HepG2 (cell line): ENCODE results near the gene ATXN7L2. TPM values are rescaled to one million over a fixed set of nuclear protein-coding genes. Genes with fewer than 3 reads are reported as not detected.

Experiments
- ELK4 ChIP-seq: sonication (generic); formaldehyde crosslinking; IDR thresholded peaks from 2 replicates; pipeline ENCODE4 v1.9.0; 2021; ENCODE audit warnings: missing genetic modification reagents, borderline replicate concordance
- FLYWCH1 ChIP-seq: sonication (generic); formaldehyde crosslinking; IDR thresholded peaks from 2 replicates; pipeline ENCODE4 v1.8.1; 2023; ENCODE audit warnings: mild to moderate bottlenecking, missing genetic modification reagents
- ISL2 ChIP-seq: sonication (generic); formaldehyde crosslinking; IDR thresholded peaks from 2 replicates; pipeline ENCODE4 v1.5.0; 2020; ENCODE audit warnings: missing genetic modification reagents
- NR2F6 ChIP-seq, 2 experiments: IDR thresholded peaks; 2 replicates each; pipeline ENCODE4 v1.6.1; 2016; ENCODE audit warnings: antibody characterized with exemption in 1 of 2, mild to moderate bottlenecking in 1 of 2
- NRL ChIP-seq: sonication (generic); formaldehyde crosslinking; IDR thresholded peaks from 2 replicates; pipeline ENCODE4 v1.5.0; 2020; ENCODE audit warnings: missing genetic modification reagents, mild to moderate bottlenecking, moderate library complexity, borderline replicate concordance
- PHF8 ChIP-seq: sonication (generic); formaldehyde crosslinking; IDR thresholded peaks from 2 replicates; pipeline ENCODE4 v1.5.0; 2020; ENCODE audit warnings: missing genetic modification reagents
- RXRB ChIP-seq: IDR thresholded peaks from 2 replicates; pipeline ENCODE4 v1.6.1; 2016; ENCODE audit warnings: borderline replicate concordance, missing genetic modification reagents, missing compliant biosample characterization
- SAP130 ChIP-seq: IDR thresholded peaks from 2 replicates; pipeline ENCODE4 v1.6.1; 2016; ENCODE audit warnings: low read depth
- SOX6 ChIP-seq, 2 experiments: fragments of 450-650 bp in 1 of 2; sonication (generic) in 1 of 2; formaldehyde crosslinking in 1 of 2; IDR thresholded peaks; 2 replicates each; pipeline versions ENCODE4 v1.4.0 to v1.6.1; 2017 to 2020; ENCODE audit warnings: antibody characterized with exemption in 1 of 2, mild to moderate bottlenecking in 1 of 2, missing genetic modification reagents in 1 of 2
- SP4 ChIP-seq: sonication (generic); formaldehyde crosslinking; IDR thresholded peaks from 2 replicates; pipeline ENCODE4 v1.8.1; 2023; ENCODE audit warnings: mild to moderate bottlenecking, missing genetic modification reagents
- SPEN ChIP-seq: sonication (generic); formaldehyde crosslinking; IDR thresholded peaks from 2 replicates; pipeline ENCODE4 v1.5.1; 2020; ENCODE audit warnings: low read depth, mild to moderate bottlenecking, missing genetic modification reagents
- SRF ChIP-seq: IDR thresholded peaks from 2 replicates; pipeline ENCODE4 v1.6.1; 2011; ENCODE audit warnings: mild to moderate bottlenecking, low read depth, low read length, moderate library complexity
- THAP11 ChIP-seq: IDR thresholded peaks from 2 replicates; pipeline ENCODE4 v1.6.1; 2016; ENCODE audit warnings: missing biosample characterization, missing genetic modification reagents
- TOE1 ChIP-seq: sonication (generic); formaldehyde crosslinking; IDR thresholded peaks from 2 replicates; pipeline ENCODE4 v1.4.0; 2020; ENCODE audit warnings: mild to moderate bottlenecking, missing genetic modification reagents
- UBTF ChIP-seq: sonication (generic); formaldehyde crosslinking; IDR thresholded peaks from 2 replicates; pipeline ENCODE4 v1.4.0; 2020; ENCODE audit warnings: mild to moderate bottlenecking, missing genetic modification reagents
- XBP1 ChIP-seq: sonication (generic); formaldehyde crosslinking; IDR thresholded peaks from 2 replicates; pipeline ENCODE4 v1.5.0; 2020; ENCODE audit warnings: missing genetic modification reagents
- ZBTB2 ChIP-seq: sonication (generic); formaldehyde crosslinking; IDR thresholded peaks from 2 replicates; pipeline ENCODE4 v1.8.0; 2022; ENCODE audit warnings: low read depth, missing genetic modification reagents
- ZFP90 ChIP-seq: sonication (generic); formaldehyde crosslinking; IDR thresholded peaks from 2 replicates; pipeline ENCODE4 v1.8.0; 2022; ENCODE audit warnings: missing genetic modification reagents, mild to moderate bottlenecking, inconsistent platforms, borderline replicate concordance
- ZNF570 ChIP-seq: sonication (generic); formaldehyde crosslinking; IDR thresholded peaks from 2 replicates; pipeline ENCODE4 v1.4.0; 2020; ENCODE audit warnings: mild to moderate bottlenecking, missing genetic modification reagents, borderline replicate concordance
- ZNF644 ChIP-seq: IDR thresholded peaks from 2 replicates; pipeline ENCODE4 v1.6.1; 2016; ENCODE audit warnings: low read depth
- polyA plus RNA-seq, 8 experiments: library from polyadenylated mRNA; depleted of rRNA in 3 of 8; stranded (reverse) in 7 of 8; unstranded in 1 of 8; fragments of >200 nt; fragmentation: Illumina TruSeq in 4 of 8; extraction: Trizol in 4 of 8; gene quantifications; 2 replicates each; pipeline versions ENCODE4 v1.2.1 to v1.2.3, GENCODE V29; 2011 to 2016; ENCODE audit warnings: low read depth in 4 of 8, missing spikeins in 1 of 8, mixed read lengths in 1 of 8; ENCODE audit not compliant: insufficient read depth in 1 of 8
- total RNA-seq, 5 experiments: library from RNA; depleted of rRNA; stranded (reverse); fragments of >200 nt; fragmentation: Illumina TruSeq; extraction: Trizol; gene quantifications; 2 replicates each; pipeline ENCODE4 v1.2.3, GENCODE V29; 2016; ENCODE audit warnings: low read depth in 1 of 5

ATXN7L2 gene
- total and polyA plus RNA-seq, 2 of the 13 experiments (the other 11 are each of a cell fraction or from before 2014, with no cell fraction given) = 2.7 to 2.8 TPM

- TF ChIP-seq ZNF570 = no peak
- TF ChIP-seq ELK4 = no peak
- TF ChIP-seq THAP11 = 0 out of 2 replicates have a peak, but pooled peaks have one; percentile 21
- TF ChIP-seq TOE1 (CRISPR knock-in tag) = no peak
- TF ChIP-seq NRL (CRISPR knock-in tag) = no peak
- peak; percentile 19; the same call in 1 of the 2 replicates for TF ChIP-seq SAP130
- no peak for TF ChIP-seq XBP1 (CRISPR knock-in tag)
- TF ChIP-seq SRF = no peak
- TF ChIP-seq SOX6 (IDR thresholded peaks at IDR 0.05) = no peak
- TF ChIP-seq SOX6 (CRISPR knock-in tag; IDR thresholded peaks at IDR 0.05) = no peak
- TF ChIP-seq ISL2 (CRISPR knock-in tag) = no peak
- no peak for TF ChIP-seq ZFP90
- TF ChIP-seq RXRB (CRISPR knock-in tag) = no peak
- TF ChIP-seq SP4 (CRISPR knock-in tag) = 0 out of 2 replicates have a peak, but pooled peaks have one; percentile 15
- 0 out of 2 replicates have a peak, but pooled peaks have one; percentile 35 for TF ChIP-seq PHF8 (CRISPR knock-in tag)
- TF ChIP-seq NR2F6 (IDR thresholded peaks at IDR 0.05) = no peak
- TF ChIP-seq NR2F6 (CRISPR knock-in tag; IDR thresholded peaks at IDR 0.05) = no peak
- TF ChIP-seq SPEN (CRISPR knock-in tag) = no peak
- peak; percentile 73; the same call in 1 of the 2 replicates for TF ChIP-seq UBTF (CRISPR knock-in tag)
- TF ChIP-seq ZBTB2 (CRISPR knock-in tag) = peak; percentile 56; the same call in 1 of the 2 replicates
- TF ChIP-seq ZNF644 (CRISPR knock-in tag) = no peak
- no peak for TF ChIP-seq FLYWCH1 (CRISPR knock-in tag)
These were observed 25.8 kb downstream of the ATXN7L2 start, which contains the start of gene AMIGO1 (continued) for GRCh38 chr1:109509176-109510134.
